ENCODE results near the gene PGBD5.

- TF ChIP-seq EZH2 (IDR thresholded peaks at IDR 0.05), result no peak
- TF ChIP-seq POLR2AphosphoS5 (IDR thresholded peaks at IDR 0.05; ENCODE audit: borderline replicate concordance, low read depth, low read length), result no peak
- TF ChIP-seq FOXP2 (optimal IDR thresholded peaks at IDR 0.05; ENCODE audit: control extremely low read depth, extremely low read length, insufficient read depth), result no peak
Measured at GRCh38 chr1:230427094-230427876, 1.2 kb upstream of the PGBD5 start.
